Tibial nerve (tissue), 4 donors: ENCODE measurements around the gene CTDSP2.

ENCODE experiments used
- CTCF ChIP-seq, 5 experiments: fragments of 200-600 bp in 3 of 5; fragments of 450-650 bp in 2 of 5; sonication (generic) in 3 of 5; IDR thresholded peaks; one replicate each; pipeline ENCODE4 v1.5.1; 2016 to 2019; ENCODE audit warnings: antibody characterized with exemption in 5 of 5, mild to moderate bottlenecking in 3 of 5, moderate library complexity in 2 of 5
- EP300 ChIP-seq, 2 donors: sonication (generic); formaldehyde crosslinking; IDR thresholded peaks; one replicate each; pipeline ENCODE4 v1.6.1; 2017; ENCODE audit warnings: antibody characterized with exemption in 2 of 2, mild to moderate bottlenecking in 1 of 2

DNA sequence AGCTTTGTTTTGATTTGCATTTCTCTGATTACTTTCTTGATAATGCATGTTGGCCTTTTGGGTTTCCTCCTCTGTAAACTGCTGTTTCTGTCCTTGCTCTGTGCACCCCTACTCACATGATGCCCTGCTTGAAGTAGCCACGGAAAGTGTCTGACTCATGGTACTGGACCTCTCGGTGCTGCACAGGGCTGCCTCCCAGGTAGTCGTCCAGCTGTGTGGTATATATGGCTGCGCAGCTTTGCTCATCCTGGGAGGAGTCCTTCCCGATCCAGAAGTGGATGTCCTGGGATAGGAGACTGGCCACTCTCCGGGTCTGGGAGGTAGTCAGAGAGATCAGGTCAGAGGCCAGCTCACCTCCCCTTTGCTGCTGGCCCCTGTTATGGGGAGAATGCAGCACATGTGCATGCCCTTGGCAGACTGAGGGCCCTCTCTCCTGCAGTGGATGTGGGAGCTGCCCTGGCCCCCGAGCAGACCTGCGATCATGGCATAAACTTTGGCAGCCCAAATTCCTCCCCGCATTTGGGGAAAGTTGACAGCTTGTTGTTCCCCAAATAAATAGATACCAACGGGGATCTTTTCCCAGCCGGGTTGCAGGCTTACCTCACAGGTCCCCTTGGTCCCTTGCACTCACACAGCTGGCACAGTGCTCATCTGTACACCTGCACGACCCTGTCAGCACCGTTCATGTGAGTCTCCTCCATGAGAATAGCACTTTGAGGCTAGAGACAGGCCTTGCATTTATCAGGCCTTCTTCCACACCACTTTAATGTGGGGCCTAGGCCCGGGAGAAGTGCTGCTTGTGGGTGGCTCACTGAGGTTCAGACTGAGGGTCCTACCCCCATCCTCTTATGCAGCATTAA, 33.2 kb downstream of the CTDSP2 start:
- no peak for TF ChIP-seq CTCF (IDR thresholded peaks at IDR 0.05)
- TF ChIP-seq EP300 (IDR thresholded peaks at IDR 0.05), result no peak
